SJCRH30 (cell line): ENCODE results near the gene GDPD5. TPM values are rescaled to one million over a fixed set of nuclear protein-coding genes. Genes with fewer than 3 reads are reported as not detected.
A peak's percentile ranks its signal among the peaks of the same experiment; 100 is the strongest.

Experiments used
- DNase-seq, 2 experiments: peaks; one replicate each; pipeline ENCODE4 v3.0.0-alpha.2; 2015 to 2020
- H3K27ac ChIP-seq: fragments of 250-450 bp; sonication (Bioruptor Pico); 2 replicates; pipeline ENCODE4 v1.5.1; 2020; ENCODE audit warnings: mild to moderate bottlenecking, moderate library complexity
- H3K27me3 ChIP-seq: fragments of 250-450 bp; sonication (Bioruptor Pico); 2 replicates; pipeline ENCODE4 v1.5.1; 2020; ENCODE audit warnings: mild to moderate bottlenecking, moderate library complexity
- H3K36me3 ChIP-seq: fragments of 250-450 bp; sonication (Bioruptor Pico); 2 replicates; pipeline ENCODE4 v1.5.1; 2020; ENCODE audit warnings: mild to moderate bottlenecking, moderate library complexity
- H3K4me1 ChIP-seq: fragments of 250-450 bp; sonication (Bioruptor Pico); 2 replicates; pipeline ENCODE4 v1.5.1; 2020; ENCODE audit warnings: mild to moderate bottlenecking, moderate library complexity
- H3K4me3 ChIP-seq: fragments of 250-450 bp; sonication (Bioruptor Pico); 2 replicates; pipeline ENCODE4 v1.5.1; 2020; ENCODE audit warnings: mild to moderate bottlenecking, moderate library complexity
- H3K9me3 ChIP-seq: fragments of 250-450 bp; sonication (Bioruptor Pico); replicated peaks from 2 replicates; pipeline ENCODE4 v1.5.1; 2020; ENCODE audit warnings: mild to moderate bottlenecking, moderate library complexity
- total RNA-seq: library from RNA; depleted of rRNA; stranded (reverse); fragments of >200 nt; shearing (Covaris generic); gene quantifications from 2 replicates; pipeline ENCODE4 v1.2.3, GENCODE V29; 2014

The GDPD5 gene
- total RNA-seq, 1 experiment from 2014 or later, result 4.0 TPM

- no peak overlapping the region for H3K27ac ChIP-seq
- H3K4me1 ChIP-seq, result peaks cover 3% of the 10 kb centered on the region; the same call in 1 of the 2 replicates
- no peaks in the 10 kb centered on the region for H3K9me3 ChIP-seq
- H3K36me3 ChIP-seq, result peaks cover 75% of the 10 kb centered on the region
- no peak overlapping the region for H3K4me3 ChIP-seq
- no peak for DNase-seq
- H3K27me3 ChIP-seq, result no peaks in the 10 kb centered on the region
These were observed 123.6 kb downstream of the GDPD5 start for GRCh38 chr11:75402002-75402773.

DNA sequence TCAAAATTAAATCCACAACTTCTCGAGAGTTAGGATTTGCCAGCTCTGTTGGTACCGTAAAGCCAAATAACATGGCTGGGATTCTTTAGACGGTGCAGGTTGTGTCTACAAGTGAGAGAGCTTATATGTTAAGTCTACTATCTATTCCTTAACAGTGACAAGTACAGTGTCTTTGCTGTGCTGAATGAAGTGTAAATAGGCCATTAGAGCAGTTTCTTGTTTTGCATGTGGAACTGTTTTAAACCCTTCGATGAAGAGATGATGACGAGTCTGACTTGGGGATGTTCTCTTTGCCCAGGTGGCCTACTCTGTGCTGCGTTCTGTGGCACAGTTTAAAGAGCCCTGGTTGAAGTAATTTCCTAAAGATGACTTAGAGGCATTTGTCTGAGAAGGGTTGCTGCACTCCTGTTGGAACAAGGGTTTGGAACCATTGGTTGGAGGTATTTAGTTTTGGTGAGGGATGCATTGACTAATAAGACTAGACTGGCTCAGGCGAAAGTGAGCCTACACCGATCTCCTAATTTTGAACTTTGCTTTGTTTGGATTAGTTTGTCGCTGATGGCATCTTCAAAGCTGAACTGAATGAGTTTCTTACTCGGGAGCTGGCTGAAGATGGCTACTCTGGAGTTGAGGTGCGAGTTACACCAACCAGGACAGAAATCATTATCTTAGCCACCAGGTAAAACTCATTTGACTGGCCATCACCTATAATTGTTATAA lies 125.4 kb downstream of the GDPD5 start:
- Histone ChIP-seq H3K27me3 (no peaks in the 10 kb centered on the region), H3K4me1 (peaks cover 3% of the 10 kb centered on the region; the same call in 1 of the 2 replicates), H3K9me3 (no peaks in the 10 kb centered on the region), H3K4me3 (peak overlapping the region; percentile 80), H3K27ac (peak overlapping the region; percentile 88), H3K36me3 (peaks cover 56% of the 10 kb centered on the region)
- no peak for DNase-seq

DNA sequence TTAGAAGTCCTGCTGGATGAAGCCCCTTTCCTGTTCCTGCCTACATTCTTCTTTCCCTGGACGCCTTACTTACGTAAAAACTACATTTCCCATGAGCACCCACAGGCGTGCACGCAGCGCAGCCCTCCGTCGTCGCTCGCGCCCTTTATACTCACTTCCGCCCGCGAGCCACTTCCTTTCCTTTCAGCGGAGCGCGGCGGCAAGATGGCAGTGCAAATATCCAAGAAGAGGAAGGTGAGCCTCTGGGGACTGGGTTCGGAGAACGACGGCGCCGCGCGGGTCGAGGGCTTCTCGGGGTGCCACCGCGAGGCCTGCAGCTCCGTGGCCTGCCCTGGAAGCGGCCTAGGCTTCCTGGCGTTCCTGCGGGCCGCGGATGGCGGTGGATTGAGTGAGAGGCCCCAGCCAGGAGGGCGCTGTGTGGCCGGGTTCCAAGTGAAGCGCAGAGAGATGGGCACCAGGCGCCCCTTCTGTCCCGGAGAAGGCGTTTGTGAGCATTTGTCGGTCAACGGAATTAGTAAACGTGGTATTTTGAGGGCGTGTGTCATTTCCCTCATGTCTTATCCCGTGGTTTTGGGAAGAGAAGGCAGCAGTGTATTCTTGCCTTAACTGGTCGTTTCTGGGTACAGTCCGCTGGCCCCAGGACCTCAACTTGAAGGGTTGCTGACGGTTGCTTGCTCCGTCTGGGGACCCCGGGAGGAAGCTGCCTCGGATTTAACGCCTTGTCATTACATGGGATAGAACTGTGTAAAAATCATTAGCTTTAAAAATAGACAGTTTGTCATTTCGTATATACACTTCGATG lies 126.2 kb downstream of the GDPD5 start, which contains the start of gene RPS3:
Gene RPS3 (plus strand): TSS at position 175 of the 802 bp plus-strand sequence. CDS start 30 bp downstream, at position 205.
- Histone ChIP-seq H3K36me3 (peaks cover 48% of the 10 kb centered on the region), H3K4me1 (peaks cover 3% of the 10 kb centered on the region; the same call in 1 of the 2 replicates), H3K4me3 (peak within 1 kb of the TSS; percentile 80), H3K27me3 (no peaks in the 10 kb centered on the region), H3K9me3 (no peaks in the 10 kb centered on the region), H3K27ac (peak within 1 kb of the TSS; percentile 88)
- peak; percentile 91 to 94 for DNase-seq

DNA sequence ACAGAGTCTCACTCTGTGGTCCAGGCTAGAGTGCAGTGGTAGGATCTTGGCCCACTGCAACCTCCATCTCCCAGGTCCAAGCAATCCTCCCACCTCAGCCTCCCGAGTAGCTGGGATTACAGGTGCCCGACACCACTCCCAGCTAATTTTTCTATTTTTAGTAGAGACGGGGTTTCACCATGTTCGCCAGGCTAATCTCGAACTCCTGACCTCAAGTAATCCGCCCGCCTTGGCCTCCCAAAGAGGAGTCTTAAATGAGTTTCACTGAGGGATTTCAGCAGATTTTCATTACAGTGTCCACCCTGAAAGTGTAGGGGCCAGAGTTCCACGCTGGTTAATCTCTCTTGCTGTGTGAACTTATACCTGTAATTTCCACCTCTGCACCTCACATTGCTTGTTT lies 126.8 kb downstream of the GDPD5 start:
- peaks cover 42% of the 10 kb centered on the region for H3K36me3 ChIP-seq
- H3K4me3 ChIP-seq, result peak overlapping the region; percentile 80
- H3K4me1 ChIP-seq, result peaks cover 3% of the 10 kb centered on the region; the same call in 1 of the 2 replicates

DNA sequence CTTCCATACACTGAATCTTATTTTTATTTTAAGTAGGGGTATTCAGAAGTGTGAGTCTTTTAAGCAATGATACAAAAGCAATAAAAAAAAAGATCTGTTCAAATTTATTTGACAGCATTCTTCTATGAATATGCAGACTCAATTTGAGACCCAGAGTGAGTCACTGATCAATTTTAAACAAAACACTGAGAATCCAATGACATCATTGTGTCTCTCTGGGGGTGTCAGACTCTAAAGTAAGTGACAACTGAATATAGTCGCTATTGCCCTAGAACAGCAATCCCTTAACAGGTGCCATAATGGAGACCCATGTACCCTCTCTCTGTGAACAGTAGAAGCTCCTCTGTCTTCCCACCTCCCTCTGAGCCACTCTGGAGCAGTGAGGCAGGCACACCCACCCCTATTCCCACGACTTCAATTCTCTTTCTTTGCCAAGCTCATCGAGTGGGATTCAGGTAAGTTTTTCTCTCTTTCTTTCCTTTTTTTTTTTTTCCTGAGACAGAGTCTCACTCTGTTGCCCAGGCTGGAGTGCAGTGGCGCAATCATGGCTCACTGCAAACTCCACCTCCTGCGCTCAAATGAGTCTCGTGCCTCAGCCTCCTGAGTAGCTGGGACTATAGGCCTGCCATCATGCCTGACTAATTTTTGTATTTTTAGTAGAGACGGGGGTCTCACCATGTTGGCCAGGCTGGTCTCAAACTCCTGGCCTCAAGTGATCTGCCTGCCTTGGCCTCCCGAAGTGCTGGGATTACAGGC lies 131.5 kb downstream of the GDPD5 start:
- DNase-seq, result no peak
- no peaks in the 10 kb centered on the region for H3K27me3 ChIP-seq
- no peak overlapping the region for H3K27ac ChIP-seq
- no peaks in the 10 kb centered on the region for H3K36me3 ChIP-seq
- no peaks in the 10 kb centered on the region for H3K9me3 ChIP-seq
- no peak overlapping the region for H3K4me3 ChIP-seq
- peaks cover 2% of the 10 kb centered on the region for H3K4me1 ChIP-seq

More for the DNA sequence above, 126.8 kb downstream of the GDPD5 start:
- H3K27ac ChIP-seq, result no peak overlapping the region
- DNase-seq, result no peak
- no peaks in the 10 kb centered on the region for H3K9me3 ChIP-seq
- no peaks in the 10 kb centered on the region for H3K27me3 ChIP-seq

DNA sequence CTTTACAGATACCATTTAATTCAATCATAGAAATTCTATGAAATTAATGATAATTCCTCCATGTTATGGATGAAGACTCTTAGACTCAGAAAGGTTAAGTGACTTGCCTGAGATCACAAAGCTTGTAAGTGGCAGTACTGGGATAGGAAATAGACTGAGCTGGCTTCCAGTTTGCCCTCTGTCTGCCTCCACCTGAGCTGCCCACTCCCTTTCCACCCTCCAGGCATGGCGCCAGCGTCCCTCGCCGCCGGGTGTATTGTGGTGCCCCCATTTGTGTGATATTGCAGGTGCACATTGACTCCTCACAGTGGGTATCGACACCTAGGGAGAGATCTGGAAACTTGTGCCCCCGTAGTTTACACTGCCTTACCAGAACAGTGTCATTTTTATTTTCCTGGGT lies 135.8 kb downstream of the GDPD5 start:
- no peak for DNase-seq
- Histone ChIP-seq H3K4me3 (no peak overlapping the region), H3K27me3 (no peaks in the 10 kb centered on the region), H3K4me1 (peaks cover 25% of the 10 kb centered on the region), H3K9me3 (no peaks in the 10 kb centered on the region), H3K36me3 (no peaks in the 10 kb centered on the region), H3K27ac (no peak overlapping the region)

DNA sequence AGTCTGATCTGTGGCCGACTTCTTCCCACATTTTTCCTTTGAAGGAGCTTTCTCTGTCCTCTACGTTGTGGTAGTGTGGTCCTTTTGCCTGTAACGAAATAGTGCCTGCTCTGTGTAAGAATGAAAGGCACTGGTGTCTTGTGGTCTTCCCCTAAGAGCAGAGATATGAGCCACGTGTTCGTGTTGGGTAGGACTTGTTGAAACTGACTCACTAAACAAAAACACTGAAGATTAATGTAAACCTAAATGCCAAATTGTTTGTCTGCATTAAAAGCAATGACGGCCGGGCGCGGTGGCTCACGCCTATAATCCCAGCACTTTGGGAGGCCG lies 136.5 kb downstream of the GDPD5 start:
- no peaks in the 10 kb centered on the region for H3K27me3 ChIP-seq
- H3K4me1 ChIP-seq, result peaks cover 25% of the 10 kb centered on the region
- peak overlapping the region; percentile 15 for H3K4me3 ChIP-seq
- peak overlapping the region; percentile 18; the same call in 1 of the 2 replicates for H3K27ac ChIP-seq
- no peak for DNase-seq
- no peaks in the 10 kb centered on the region for H3K36me3 ChIP-seq
- no peaks in the 10 kb centered on the region for H3K9me3 ChIP-seq

DNA sequence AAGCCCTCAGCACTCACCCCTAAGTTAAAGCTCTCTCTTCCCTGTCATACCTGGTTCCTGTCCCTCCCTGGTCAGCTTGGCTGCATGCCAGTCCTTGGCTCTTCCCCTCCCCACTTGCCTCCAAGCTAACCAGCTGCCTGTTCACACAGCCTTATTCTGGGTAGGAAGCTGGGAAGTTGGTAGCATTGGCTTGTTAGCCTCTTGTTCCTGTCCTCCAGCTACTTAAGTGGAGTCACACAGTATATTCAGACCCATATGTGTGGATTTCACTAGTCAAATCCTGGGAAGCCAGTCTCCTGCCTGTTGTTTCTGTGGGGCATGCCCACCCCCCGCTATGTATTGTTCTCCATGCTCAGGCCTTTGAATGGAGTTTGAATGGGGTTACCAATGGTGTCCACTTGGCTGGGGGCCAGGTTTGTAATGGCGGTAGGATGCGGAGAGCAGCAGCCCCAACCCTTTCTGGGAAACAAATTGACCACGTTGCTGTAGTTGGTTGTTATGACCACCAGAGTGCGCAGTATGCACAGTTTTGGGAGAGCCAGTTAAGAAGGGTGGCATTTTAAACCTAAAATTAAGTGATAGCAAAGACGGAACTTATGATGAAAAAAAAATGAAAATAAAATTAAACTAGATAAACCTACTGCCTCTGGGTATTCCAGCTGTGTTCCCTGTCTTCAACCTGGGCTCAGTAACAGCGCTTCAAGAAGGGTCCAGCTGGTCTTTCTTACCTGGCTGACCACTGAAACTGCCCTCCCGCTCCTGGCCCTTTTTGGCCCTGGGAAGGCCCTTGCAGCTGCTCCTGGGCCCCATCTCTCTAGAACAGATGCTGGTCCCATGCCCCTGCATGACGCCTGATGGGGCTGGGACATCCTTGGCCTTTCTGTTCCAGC lies 137.1 kb downstream of the GDPD5 start:
- peak overlapping the region; percentile 18; the same call in 1 of the 2 replicates for H3K27ac ChIP-seq
- peaks cover 25% of the 10 kb centered on the region for H3K4me1 ChIP-seq
- no peaks in the 10 kb centered on the region for H3K27me3 ChIP-seq
- H3K9me3 ChIP-seq, result no peaks in the 10 kb centered on the region
- peak; percentile 82 to 94 for DNase-seq
- H3K4me3 ChIP-seq, result peak overlapping the region; percentile 15
- no peaks in the 10 kb centered on the region for H3K36me3 ChIP-seq

- H3K4me3 ChIP-seq, result no peak overlapping the region
- peaks cover 29% of the 10 kb centered on the region for H3K4me1 ChIP-seq
- H3K27ac ChIP-seq, result peak overlapping the region; percentile 27; the same call in 1 of the 2 replicates
- DNase-seq, result no peak
- H3K36me3 ChIP-seq, result no peaks in the 10 kb centered on the region
- no peaks in the 10 kb centered on the region for H3K27me3 ChIP-seq
- no peaks in the 10 kb centered on the region for H3K9me3 ChIP-seq
These were observed 137.9 kb downstream of the GDPD5 start for GRCh38 chr11:75387736-75388294.

DNA sequence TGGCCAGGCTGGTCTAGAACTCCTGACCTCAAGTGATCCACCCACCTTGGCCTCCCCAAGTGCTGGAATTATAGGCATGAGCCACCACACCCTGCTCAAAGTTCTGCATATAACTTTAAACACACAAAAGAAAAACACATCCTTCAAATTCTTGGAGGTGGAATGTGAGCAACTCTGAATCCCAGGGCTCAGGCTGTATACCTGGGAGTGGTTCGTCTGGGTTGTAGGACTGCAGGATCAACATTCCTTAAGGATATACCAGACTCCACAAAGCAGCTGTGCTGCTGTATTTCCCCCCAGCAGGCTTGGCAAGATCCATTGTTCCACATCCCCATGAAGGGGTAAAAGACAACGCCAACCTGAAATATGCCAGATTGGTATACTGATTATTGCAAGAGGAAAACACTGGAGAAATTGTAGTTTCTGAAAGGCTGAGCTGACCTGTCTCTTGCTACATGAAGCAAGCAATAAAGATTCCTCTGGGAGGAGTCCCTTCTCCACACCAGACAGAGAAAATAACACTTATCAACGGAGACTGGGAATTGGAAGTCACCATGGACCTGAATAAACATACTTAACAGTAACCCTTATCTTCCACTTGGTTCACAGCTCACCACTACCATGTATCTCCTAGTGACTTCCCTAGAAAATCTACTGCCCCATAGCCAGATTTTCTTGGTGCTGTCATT lies 138.7 kb downstream of the GDPD5 start:
- no peaks in the 10 kb centered on the region for H3K36me3 ChIP-seq
- no peak overlapping the region for H3K4me3 ChIP-seq
- no peaks in the 10 kb centered on the region for H3K9me3 ChIP-seq
- H3K4me1 ChIP-seq, result peaks cover 29% of the 10 kb centered on the region
- H3K27me3 ChIP-seq, result no peaks in the 10 kb centered on the region
- DNase-seq, result peak; percentile 57 to 63
- H3K27ac ChIP-seq, result peak overlapping the region; percentile 27; the same call in 1 of the 2 replicates
